GM23248 (cell line): ENCODE measurements around the gene TMEM255B. TPM values are rescaled to one million over a fixed set of nuclear protein-coding genes. Genes with fewer than 3 reads are reported as not detected.

Experiments
- DNase-seq: peaks from one replicate; pipeline ENCODE4 v3.0.0-alpha.2; 2015
- H2AFZ ChIP-seq: fragments of 200-600 bp; sonication (generic); 2 replicates; pipeline ENCODE4 v1.6.1; 2016; ENCODE audit warnings: antibody characterized with exemption
- H3F3A ChIP-seq: fragments of 200-600 bp; sonication (generic); 2 replicates; pipeline ENCODE4 v1.6.1; 2016; ENCODE audit warnings: mild to moderate bottlenecking, antibody characterized with exemption, mixed run types; ENCODE audit not compliant: insufficient read depth
- H3K27ac ChIP-seq: fragments of 200-600 bp; sonication (generic); 2 replicates; pipeline ENCODE4 v1.5.1; 2016; ENCODE audit warnings: mild to moderate bottlenecking
- H3K27me3 ChIP-seq: fragments of 200-600 bp; sonication (generic); replicated peaks from 2 replicates; pipeline ENCODE4 v1.6.1; 2016; ENCODE audit warnings: mild to moderate bottlenecking; ENCODE audit not compliant: insufficient read depth
- H3K36me3 ChIP-seq: fragments of 200-600 bp; sonication (generic); 2 replicates; pipeline ENCODE4 v1.6.1; 2016; ENCODE audit warnings: low read depth, mild to moderate bottlenecking
- H3K4me1 ChIP-seq: fragments of 200-600 bp; sonication (generic); 2 replicates; pipeline ENCODE4 v1.6.1; 2016; ENCODE audit warnings: mild to moderate bottlenecking; ENCODE audit not compliant: insufficient read depth
- H3K4me2 ChIP-seq: fragments of 200-600 bp; sonication (generic); one replicate; pipeline ENCODE4 v1.6.1; 2016; ENCODE audit warnings: mild to moderate bottlenecking; ENCODE audit not compliant: unreplicated experiment
- H3K4me3 ChIP-seq: fragments of 200-600 bp; sonication (generic); 2 replicates; pipeline ENCODE4 v1.5.1; 2016; ENCODE audit warnings: mild to moderate bottlenecking
- H3K79me2 ChIP-seq: fragments of 200-600 bp; sonication (generic); 2 replicates; pipeline ENCODE4 v1.6.1; 2016; ENCODE audit warnings: mild to moderate bottlenecking; ENCODE audit not compliant: insufficient read depth
- H3K9ac ChIP-seq: fragments of 200-600 bp; sonication (generic); 2 replicates; pipeline ENCODE4 v1.6.1; 2016; ENCODE audit warnings: mild to moderate bottlenecking
- H3K9me2 ChIP-seq: fragments of 200-600 bp; sonication (generic); 2 replicates; pipeline ENCODE4 v1.6.1; 2016; ENCODE audit warnings: mixed run types, mild to moderate bottlenecking, moderate library complexity; ENCODE audit not compliant: insufficient read depth
- H3K9me3 ChIP-seq: fragments of 200-600 bp; sonication (generic); one replicate; pipeline ENCODE4 v1.6.1; 2017; ENCODE audit warnings: low read depth
- H4K20me1 ChIP-seq: fragments of 200-600 bp; sonication (generic); 2 replicates; pipeline ENCODE4 v1.6.0; 2016; ENCODE audit not compliant: insufficient read depth
- EZH2 ChIP-seq: fragments of 200-600 bp; sonication (generic); IDR thresholded peaks from 2 replicates; pipeline ENCODE4 v1.6.1; 2018; ENCODE audit warnings: antibody characterized with exemption, mild to moderate bottlenecking; ENCODE audit not compliant: insufficient read depth, poor library complexity, severe bottlenecking
- EZH2phosphoT487 ChIP-seq: fragments of 200-600 bp; sonication (generic); IDR thresholded peaks from 2 replicates; pipeline ENCODE4 v1.6.1; 2018; ENCODE audit warnings: antibody characterized with exemption, moderate library complexity, mild to moderate bottlenecking, low read depth; ENCODE audit not compliant: insufficient read depth
- WGBS, 2 experiments: methylation state at CpG; one replicate each; pipeline ENCODE4 v1.1.6; 2015 to 2017; ENCODE audit warnings: low lambda C conversion rate in 2 of 2, low coverage in 1 of 2; ENCODE audit errors: missing lambda C conversion rate in 2 of 2; 5-methylcytosine and 5-hydroxymethylcytosine counted together
- in situ Hi-C: fragments of 300-500 bp; cut with MboI; formaldehyde crosslinking; loops from 2 replicates; pipeline ENCODE4 v1.15.0; 2020
- polyA plus RNA-seq: library from polyadenylated mRNA; unstranded; fragments of >200 nt; fragmentation: Nextera tagmentation; extraction: Ambion mirVana; gene quantifications from 2 replicates; pipeline ENCODE4 v1.2.1, GENCODE V29; 2016
- total RNA-seq: library from RNA; depleted of rRNA; stranded (reverse); fragments of >200 nt; shearing (Covaris generic); gene quantifications from 2 replicates; pipeline ENCODE4 v1.2.3, GENCODE V29; 2014

TMEM255B gene
- total and polyA plus RNA-seq, 2 experiments from 2014 or later = 8.2 TPM; not detected in 1

DNA sequence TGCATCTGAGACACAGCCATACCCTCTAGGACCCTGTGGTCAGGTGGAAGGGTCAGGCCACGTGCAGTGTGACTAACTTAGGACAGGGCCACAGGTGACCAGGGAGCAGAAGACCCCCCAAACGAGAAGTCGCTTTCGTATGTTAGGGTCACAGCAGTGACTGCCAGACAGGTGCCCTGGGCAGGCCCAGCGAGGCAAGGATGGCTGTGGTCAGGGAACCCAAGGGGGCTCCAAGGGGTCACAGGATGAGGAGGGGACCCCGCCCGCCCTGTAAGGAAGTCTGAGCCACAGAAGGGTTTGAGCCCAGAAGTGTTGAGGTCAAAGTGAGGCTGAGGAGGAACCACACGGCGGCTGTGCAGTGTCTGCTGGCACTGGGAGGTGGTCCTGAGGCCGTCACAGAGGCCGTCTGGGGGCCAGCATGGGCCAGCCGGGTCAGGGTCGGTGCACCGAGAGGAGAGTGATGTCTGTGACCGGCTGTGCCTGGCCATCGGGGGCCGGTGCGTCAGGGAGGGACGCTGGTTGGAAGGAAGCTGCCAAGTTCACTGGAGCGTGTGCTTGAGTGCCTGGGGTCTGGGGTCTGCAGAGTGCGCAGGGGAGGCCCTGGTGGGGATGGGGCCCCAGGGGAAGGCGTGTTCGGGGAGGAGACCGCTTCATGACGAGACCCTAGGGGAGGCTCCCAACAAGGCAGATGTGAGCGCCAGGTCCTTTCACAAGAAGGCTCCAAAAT lies 24.8 kb upstream of the TMEM255B start:
- in situ Hi-C loops = no loop called here
- Histone ChIP-seq H4K20me1 (no peaks in the 10 kb centered on the region), H3K9me3 (no peaks in the 10 kb centered on the region), H3F3A (no peaks in the 10 kb centered on the region; the same call in 1 of the 2 replicates), H3K36me3 (no peaks in the 10 kb centered on the region), H3K27ac (no peak overlapping the region), H3K79me2 (no peaks in the 10 kb centered on the region), H3K4me2 (no peak overlapping the region), H3K4me1 (no peaks in the 10 kb centered on the region), H3K27me3 (peaks cover 4% of the 10 kb centered on the region; the same call in 1 of the 2 replicates), H3K4me3 (no peak overlapping the region), H3K9ac (no peak overlapping the region), H3K9me2 (no peaks in the 10 kb centered on the region), H2AFZ (no peak overlapping the region)
- no peak for DNase-seq
- TF ChIP-seq EZH2phosphoT487 (no peak), EZH2 (no peak)
- WGBS, 2 experiments = 77 to 79% methylated on average over 15 to 26 of the region's 26 CpGs

DNA sequence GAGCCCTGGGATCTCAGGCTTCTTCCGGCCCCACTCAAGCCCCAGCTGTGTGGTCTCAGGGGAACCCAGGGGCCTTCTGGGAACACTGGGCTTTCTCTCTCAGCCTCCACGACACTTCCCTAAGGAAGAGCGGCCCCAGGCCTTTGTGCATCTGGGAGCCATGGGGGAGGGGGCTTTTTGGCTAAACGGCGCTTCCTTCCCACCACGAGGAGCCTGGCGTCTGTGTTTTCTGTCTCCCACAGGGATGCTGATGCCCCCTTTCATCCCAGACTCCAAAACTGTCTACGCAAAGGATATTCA lies 24.2 kb upstream of the TMEM255B start:
- in situ Hi-C loops = no loop called here
- no peaks in the 10 kb centered on the region for H3K9me2 ChIP-seq
- TF ChIP-seq EZH2phosphoT487 (no peak), EZH2 (no peak)
- no peak overlapping the region for H3K4me3 ChIP-seq
- H2AFZ ChIP-seq = no peak overlapping the region
- no peak overlapping the region for H3K9ac ChIP-seq
- H4K20me1 ChIP-seq = no peaks in the 10 kb centered on the region
- H3K4me1 ChIP-seq = no peaks in the 10 kb centered on the region
- H3K36me3 ChIP-seq = no peaks in the 10 kb centered on the region
- H3K4me2 ChIP-seq = no peak overlapping the region
- no peaks in the 10 kb centered on the region for H3K9me3 ChIP-seq
- WGBS, 2 experiments = 77 to 80% methylated on average over 8 of the region's 8 CpGs
- no peaks in the 10 kb centered on the region; the same call in 1 of the 2 replicates for H3K27me3 ChIP-seq
- H3K27ac ChIP-seq = no peak overlapping the region
- H3F3A ChIP-seq = no peaks in the 10 kb centered on the region; the same call in 1 of the 2 replicates
- H3K79me2 ChIP-seq = no peaks in the 10 kb centered on the region
- DNase-seq = no peak

DNA sequence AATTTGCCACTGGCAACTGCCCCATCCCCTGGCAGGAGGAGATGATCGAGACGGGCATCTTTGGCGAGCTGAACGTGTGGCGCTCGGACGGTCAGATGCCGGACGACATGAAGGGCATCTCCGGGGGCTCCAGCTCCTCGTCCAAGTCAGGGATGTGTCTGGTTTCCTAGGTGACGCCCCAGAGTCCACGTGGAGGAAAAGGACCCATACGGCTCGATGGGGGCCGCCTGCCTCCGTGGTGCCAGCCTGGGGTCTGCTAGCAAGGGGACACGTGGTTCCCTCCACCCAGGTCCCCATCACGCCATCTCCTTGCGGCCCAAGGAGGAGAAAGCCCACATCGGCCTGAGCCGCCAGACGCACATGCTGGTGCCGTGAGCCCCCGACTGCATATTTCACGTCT lies 23.8 kb upstream of the TMEM255B start:
- no peaks in the 10 kb centered on the region for H3K9me2 ChIP-seq
- no peaks in the 10 kb centered on the region for H3K4me1 ChIP-seq
- no peaks in the 10 kb centered on the region for H3K36me3 ChIP-seq
- H4K20me1 ChIP-seq = no peaks in the 10 kb centered on the region
- in situ Hi-C loops = no loop called here
- H3K27ac ChIP-seq = no peak overlapping the region
- no peak overlapping the region for H2AFZ ChIP-seq
- no peaks in the 10 kb centered on the region for H3K9me3 ChIP-seq
- no peaks in the 10 kb centered on the region for H3K79me2 ChIP-seq
- 79 to 82% methylated on average over 26 of the region's 26 CpGs for WGBS, 2 experiments
- no peaks in the 10 kb centered on the region; the same call in 1 of the 2 replicates for H3K27me3 ChIP-seq
- H3K4me3 ChIP-seq = no peak overlapping the region
- H3K4me2 ChIP-seq = no peak overlapping the region
- no peaks in the 10 kb centered on the region; the same call in 1 of the 2 replicates for H3F3A ChIP-seq
- no peak for DNase-seq
- TF ChIP-seq EZH2phosphoT487 = no peak
- H3K9ac ChIP-seq = no peak overlapping the region

DNA sequence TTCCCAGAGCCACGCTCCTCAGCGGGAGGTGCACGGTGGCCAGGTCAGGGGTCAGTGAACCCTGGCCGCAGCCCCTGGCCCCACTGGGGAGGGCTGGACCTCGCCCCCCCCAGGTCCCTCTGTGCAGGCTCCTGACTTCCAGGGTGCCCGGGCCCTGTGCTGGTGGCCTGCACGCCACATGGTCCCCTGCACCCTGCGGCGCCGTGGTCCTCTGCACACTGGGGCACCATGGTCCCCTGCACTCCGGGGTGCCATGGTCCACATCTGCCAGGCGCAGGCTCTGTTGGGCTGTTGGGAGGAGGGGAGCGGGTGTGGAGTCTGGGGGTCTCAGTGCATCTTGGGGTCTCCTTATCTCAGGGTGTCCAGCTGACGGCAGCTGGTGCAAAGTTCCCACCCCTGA lies 23.3 kb upstream of the TMEM255B start:
- H3K36me3 ChIP-seq = no peaks in the 10 kb centered on the region
- 84 to 86% methylated on average over 13 to 14 of the region's 14 CpGs for WGBS, 2 experiments

More for the DNA sequence above, 23.3 kb upstream of the TMEM255B start:
- no peaks in the 10 kb centered on the region for H4K20me1 ChIP-seq
- no peaks in the 10 kb centered on the region for H3K4me1 ChIP-seq
- no peaks in the 10 kb centered on the region; the same call in 1 of the 2 replicates for H3F3A ChIP-seq
- H3K79me2 ChIP-seq = no peaks in the 10 kb centered on the region
- in situ Hi-C loops = no loop called here
- no peak for DNase-seq
- no peaks in the 10 kb centered on the region; the same call in 1 of the 2 replicates for H3K27me3 ChIP-seq
- no peak overlapping the region for H3K9ac ChIP-seq
- no peaks in the 10 kb centered on the region for H3K9me2 ChIP-seq
- no peaks in the 10 kb centered on the region for H3K9me3 ChIP-seq
- H2AFZ ChIP-seq = no peak overlapping the region
- H3K4me3 ChIP-seq = no peak overlapping the region
- TF ChIP-seq EZH2phosphoT487 = no peak
- TF ChIP-seq EZH2 = no peak
- no peak overlapping the region for H3K27ac ChIP-seq
- no peak overlapping the region for H3K4me2 ChIP-seq
